Measurements from ENCODE around the gene MRPS5.

- TF ChIP-seq CTCF (IDR thresholded peaks at IDR 0.05; ENCODE audit: insufficient read depth, low read length), result no peak
- no peak for TF ChIP-seq REST (IDR thresholded peaks at IDR 0.05; ENCODE audit: insufficient replicate concordance, low read depth)
- no peak for TF ChIP-seq POLR2AphosphoS5 (IDR thresholded peaks at IDR 0.05; ENCODE audit: low read depth)
- no peak for TF ChIP-seq GABPA (IDR thresholded peaks at IDR 0.05; ENCODE audit: low read depth)
- no peak for TF ChIP-seq SPI1 (IDR thresholded peaks at IDR 0.05; ENCODE audit: borderline replicate concordance, low read depth)
These were observed 44.1 kb downstream of the MRPS5 start for GRCh38 chr2:95077530-95077825.

Data from HL-60 (cell line).